HG02973 (cell line): Measurements from ENCODE around the gene CD209.
"Not testable (repeated sequence)": the region's sequence is repeated elsewhere in the genome, so short reads cannot be mapped to it uniquely, and the experiment has no call there.

ENCODE experiments used
- ATAC-seq: cut with Tn5 transposase; IDR thresholded peaks from one replicate; pipeline ENCODE4 v1.9.1; 2021; ENCODE audit warnings: moderate library complexity; ENCODE audit not compliant: unreplicated experiment

The CD209 gene

GRCh38 chr19:7746903-7747884 is at the start of gene CD209:
Gene CD209 (minus strand): TSS chr19:7747534. CDS start chr19:7747511, 23 bp downstream.
- no peak for ATAC-seq

- no peak for ATAC-seq
Observed at GRCh38 chr19:7795555-7796161, 48.3 kb upstream of the CD209 start.

DNA sequence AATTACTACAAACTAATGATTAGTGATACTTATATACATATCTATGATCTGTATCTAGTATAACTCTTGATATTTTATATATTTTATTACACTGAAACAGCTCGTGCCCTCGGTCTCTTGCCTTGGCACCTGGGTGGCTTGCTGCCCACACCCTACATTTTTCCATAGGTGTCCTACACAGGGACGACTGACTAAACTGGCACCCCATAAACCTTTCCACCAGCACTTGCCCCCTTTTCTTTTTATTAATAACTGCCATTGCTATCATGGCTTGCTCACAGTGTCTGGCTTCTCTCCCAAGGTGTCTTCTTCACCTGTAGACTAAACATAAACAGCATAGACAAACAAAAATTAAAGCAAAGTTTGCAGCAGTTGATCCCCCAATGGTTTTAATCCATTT is 46.2 kb upstream of the CD209 start:
- ATAC-seq = no peak

- not testable (repeated sequence) for ATAC-seq
Observed at GRCh38 chr19:7792701-7793100, 45.4 kb upstream of the CD209 start.

DNA sequence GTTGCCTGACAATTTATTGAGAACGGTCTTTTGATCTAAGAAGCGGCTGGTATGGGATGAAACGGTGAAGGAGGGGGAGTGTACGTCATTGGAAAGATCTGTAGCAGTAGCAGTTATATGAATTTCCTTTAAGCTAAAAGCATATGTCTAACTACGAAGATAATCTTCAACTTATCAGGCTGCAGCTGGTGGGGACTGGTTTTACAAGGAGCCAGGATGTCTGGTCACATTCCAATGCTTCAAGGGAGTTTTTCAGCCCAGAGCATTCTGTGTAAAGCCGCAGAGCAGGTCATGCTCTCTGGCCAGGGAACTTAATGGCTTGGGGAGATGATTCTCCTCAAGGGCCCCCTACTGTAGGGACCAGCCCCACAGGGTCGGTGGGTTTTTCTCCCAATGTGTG is 44.9 kb upstream of the CD209 start:
- ATAC-seq = no peak

DNA sequence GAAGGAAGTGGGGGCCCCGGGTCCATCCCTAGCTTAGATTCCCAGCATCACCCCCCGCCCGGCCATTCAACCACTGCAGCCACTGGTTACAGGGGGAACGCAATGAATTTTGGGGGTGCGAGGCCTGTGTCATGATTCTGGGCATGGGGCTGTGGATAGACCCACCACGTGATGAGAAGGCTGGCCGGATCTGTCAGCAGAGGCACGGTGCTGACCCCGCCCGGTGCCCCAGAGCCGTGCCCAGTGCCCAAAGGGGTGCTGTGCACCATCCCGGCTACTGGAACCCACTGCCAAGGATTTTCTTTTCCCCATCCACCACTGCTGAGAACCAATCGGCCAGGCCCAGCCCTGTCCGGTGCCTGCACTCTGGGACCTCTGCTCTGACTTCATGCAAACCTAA is 43.1 kb upstream of the CD209 start:
- no peak for ATAC-seq

DNA sequence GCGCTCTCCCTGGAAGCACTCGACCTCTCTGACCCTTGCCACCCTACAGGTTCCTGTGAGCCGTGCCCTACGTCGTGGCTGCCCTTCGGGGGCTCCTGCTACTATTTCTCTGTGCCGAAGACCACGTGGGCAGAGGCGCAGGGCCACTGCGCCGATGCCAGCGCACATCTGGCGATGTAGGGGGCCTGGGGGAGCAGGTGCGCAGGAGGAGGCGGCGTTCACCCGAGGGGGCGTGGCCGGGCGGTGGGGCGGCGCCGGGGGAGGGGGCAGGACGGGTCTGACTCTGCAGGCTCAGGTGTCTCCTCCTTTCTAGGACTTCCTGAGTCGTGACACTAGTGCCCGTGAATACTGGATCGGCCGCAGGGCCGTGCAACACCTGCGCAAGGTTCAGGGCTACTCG is 42.1 kb upstream of the CD209 start:
- ATAC-seq = no peak

DNA sequence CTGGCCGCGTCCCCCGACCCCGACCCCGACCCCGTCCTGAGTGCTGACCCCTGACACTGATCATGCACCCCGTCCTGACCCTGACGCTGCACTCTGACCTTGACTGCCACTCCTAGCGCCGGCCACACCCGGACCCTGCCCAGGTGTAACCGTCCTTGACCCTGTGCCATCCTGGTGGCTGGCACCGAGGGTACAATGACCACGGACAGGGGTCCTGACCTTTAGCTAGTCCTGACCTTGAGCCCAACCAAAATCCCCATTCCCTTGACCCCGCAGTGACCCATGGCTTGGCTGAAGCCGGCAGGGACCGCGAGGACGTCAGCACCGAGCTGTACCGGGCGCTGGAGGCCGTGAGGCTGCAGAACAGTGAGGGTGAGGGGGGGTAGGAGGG is 41.6 kb upstream of the CD209 start:
- ATAC-seq = no peak

DNA sequence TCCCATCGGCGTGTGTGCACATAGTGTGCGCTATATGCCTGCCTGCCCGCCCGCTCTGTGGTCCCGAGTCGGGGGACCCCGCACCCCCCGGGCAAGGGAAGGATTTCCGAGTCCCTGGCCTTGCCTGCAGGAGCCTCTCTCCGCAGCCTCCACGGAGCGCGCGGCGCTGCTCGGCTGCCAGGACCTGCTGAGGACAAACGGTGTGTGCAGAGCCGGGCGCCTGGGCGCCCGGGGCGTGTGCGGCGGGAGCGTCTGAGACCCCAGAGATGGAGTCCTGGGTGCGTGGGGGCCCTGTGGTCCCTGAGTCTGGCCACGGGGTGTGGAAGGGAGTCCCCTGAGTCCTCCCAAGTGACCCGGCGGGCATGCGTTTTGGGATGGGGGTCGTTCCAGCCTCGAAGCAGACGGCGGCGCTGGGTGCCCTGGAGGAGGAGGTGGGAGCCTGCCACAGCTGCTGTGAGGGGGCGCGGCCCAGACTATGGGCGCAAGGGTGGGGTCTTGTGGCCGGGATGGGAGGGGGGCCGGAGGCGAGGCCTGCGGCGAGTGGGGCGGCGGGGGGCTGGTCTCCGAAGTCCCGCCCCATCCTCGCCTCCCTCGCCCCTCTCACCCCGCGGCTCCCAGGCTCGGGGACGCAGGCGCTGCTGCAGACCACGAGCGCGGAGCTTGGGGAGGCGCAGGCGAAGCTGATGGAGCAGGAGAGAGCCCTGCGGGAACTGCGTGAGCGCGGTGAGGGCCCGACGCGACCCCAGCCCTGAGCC is 41.0 kb upstream of the CD209 start:
- no peak for ATAC-seq

- ATAC-seq = no peak
Observed at GRCh38 chr19:7787602-7788177, 40.4 kb upstream of the CD209 start.

DNA sequence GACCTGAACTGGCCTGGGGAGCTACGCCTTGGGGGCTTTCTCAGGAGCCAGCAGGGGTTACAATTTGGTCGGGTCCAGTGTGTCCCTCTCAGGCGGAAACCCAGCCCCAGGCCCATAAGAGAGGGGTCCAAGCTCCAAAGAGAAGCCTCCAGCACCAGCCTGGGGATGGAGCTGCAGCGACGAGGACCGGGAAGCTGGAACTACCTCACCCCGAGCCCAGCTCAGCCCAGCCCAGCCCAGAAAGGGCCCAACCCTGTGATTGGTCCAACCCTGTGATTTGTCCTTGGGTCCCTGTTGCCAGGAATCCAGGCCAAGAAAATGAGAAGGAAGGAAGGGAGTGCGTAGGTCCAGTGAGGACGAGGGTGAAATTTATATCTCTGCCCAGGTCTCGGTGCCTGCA is 39.8 kb upstream of the CD209 start:
- ATAC-seq = no peak

DNA sequence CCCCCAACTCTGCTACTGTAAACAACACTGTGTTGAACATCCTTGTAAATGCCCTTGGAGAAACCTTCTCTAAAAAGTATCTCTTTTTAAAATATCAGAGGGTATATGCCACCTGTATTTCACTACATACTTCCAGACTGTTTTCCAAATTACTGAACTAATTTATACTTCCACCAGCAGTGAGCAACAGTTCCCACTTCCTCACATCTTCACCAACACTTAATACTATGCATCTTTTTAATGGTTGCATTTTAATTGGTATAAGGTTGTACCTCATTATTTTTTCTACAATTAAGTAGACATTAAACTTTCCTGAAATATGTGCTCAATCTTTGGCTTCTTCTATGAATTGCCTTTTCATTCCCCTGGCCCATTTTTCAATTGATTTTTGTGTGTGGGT is 37.5 kb upstream of the CD209 start:
- ATAC-seq = no peak

- ATAC-seq = no peak
Observed at GRCh38 chr19:7783991-7784423, 36.7 kb upstream of the CD209 start.

DNA sequence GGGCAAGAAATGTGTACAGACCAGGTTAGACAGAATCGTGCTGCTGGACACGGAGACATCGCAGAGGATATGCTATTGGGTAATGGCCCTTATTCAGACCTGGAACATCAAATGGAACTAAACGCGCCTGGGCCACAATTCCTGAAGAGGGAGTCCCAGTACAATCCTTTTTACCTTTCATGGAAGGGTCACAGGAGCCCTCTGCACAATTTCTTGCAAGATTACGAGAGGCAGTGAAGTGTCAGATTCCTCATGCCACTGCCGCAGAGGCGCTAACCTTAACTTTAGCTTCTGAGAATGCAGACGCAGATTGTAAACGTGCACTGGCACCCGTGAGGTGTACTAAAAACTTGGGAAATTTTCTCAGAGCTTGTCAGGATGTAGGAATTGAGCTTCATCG is 33.8 kb upstream of the CD209 start:
- no peak for ATAC-seq

DNA sequence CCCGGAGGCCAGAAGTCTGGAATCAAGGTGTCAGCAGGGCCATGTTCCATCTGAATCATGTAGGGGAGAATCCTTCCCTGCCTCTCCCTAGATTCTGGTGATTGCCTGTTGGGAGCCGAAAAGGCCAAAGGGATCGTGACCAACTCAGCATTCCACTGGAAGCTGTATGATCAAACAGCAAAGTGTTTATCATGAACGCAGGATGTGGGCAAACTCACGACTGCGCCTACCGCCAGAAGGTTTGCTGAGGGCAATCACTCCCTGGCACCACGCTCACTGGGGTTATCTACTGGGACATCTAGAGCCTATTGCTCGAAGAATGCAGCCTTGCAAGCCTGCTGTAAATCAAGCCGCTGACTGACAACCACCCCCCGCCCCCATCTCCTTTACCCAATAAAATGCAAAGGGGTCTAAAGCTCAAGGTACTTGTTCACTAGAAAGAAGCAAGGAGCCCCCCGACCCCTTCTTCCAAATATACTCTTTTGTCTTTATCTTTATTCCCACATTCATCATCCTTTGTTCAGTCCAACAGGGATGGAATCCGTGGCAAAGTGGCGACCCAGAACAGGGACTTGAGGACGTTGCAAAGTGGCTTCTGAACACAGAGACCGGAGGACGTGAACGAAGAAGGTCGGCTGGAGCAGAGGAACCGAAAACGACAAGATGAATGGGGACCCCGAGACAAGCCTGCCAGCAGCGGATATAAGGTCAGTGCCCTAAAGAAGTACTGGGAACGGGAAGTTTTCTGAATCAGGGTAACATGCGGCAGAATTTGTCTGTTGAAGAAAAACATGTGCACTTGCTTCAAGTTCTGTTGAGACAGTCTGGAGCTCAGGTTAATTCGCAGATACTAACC is 32.5 kb upstream of the CD209 start:
- no peak for ATAC-seq

DNA sequence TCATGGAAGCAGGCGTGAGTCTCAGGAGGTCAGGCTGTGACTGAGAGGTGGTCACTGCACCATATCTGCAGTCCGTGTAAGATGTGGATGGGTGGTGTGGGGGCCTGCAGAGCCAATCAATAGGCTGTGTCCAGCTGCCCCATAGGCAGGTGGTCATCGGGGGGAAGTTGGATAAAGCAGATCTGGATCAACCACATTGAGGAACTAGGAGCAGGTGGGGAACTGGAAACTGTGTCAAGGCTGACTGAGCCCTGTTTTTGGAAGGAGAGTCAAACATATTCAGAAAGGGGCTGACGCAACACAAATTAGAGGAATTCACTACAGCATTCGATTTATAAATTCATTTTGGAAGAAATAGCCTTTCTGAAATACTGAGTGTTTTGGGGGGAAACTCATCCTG is 30.7 kb upstream of the CD209 start:
- no peak for ATAC-seq

DNA sequence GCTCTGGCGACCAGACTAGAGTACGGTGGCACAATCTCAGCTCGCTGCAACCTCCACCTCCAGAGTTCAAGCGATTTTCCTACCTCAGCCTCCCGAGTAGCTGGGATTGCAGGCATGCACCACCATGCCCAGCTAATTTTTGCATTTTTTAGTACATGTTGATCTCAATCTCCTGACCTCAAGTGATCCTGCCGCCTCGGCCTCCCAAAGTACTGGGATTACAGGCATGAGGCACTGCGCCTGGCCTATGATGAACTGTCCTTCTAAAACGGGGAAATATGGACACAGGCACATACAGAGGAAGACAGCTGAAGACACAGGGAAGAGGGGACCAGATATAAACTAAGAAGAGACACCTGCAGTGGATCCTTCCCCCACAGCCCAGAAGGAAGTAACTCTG is 28.4 kb upstream of the CD209 start:
- ATAC-seq = no peak

- ATAC-seq = no peak
Observed at GRCh38 chr19:7773841-7774240, 26.5 kb upstream of the CD209 start.

DNA sequence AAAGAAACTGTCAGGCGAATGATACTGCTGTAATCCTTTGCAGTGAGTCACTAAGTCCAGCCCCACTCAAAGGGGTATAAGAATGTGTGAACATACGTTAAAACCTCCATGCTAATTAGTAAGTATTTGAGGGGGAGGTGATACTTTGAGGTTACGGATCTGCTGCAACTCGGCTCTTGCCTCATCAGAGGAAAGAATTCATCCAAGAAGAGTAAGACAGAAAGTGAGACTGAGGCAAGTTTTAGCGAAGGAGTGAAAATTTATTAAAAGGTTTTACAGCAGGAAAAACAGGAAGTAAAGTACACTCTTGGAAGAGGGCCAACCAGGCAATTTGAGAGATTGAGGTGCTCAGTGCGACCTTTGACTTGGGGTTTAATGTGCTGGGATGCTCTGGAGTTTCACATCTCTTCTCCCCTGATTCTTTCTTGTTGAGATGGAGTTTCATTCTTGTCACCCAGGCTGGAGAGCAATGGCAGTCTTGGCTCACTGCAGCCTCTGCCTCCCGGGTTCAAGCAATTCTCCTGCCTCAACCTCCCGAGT is 25.5 kb upstream of the CD209 start:
- no peak for ATAC-seq

- ATAC-seq = no peak
Observed at GRCh38 chr19:7771072-7771471, 23.7 kb upstream of the CD209 start.
